Upper lobe of left lung (tissue), 6 donors: ENCODE results near the gene ATP8B1. TPM values are rescaled to one million over a fixed set of nuclear protein-coding genes. Genes with fewer than 3 reads are reported as not detected.

Experiments used
- ATAC-seq, 2 donors: fragments of 200-7000 bp; cut with Tn5 transposase; one replicate each; pipeline ENCODE4 v1.9.1; 2022; ENCODE audit warnings: mild to moderate bottlenecking in 2 of 2, moderate library complexity in 2 of 2; ENCODE audit not compliant: low FRiP score in 2 of 2
- DNase-seq, 2 donors: peaks; one replicate each; pipeline ENCODE4 v3.0.0-alpha.2; 2019 to 2020
- H3K27ac ChIP-seq, 4 donors: fragments of 200-600 bp; sonication (generic); one replicate each; pipeline ENCODE4 v1.5.1; 2016 to 2019
- H3K27me3 ChIP-seq, 4 donors: fragments of 200-600 bp; sonication (generic); one replicate each; pipeline ENCODE4 v1.5.1; 2017 to 2019
- H3K36me3 ChIP-seq, 4 donors: fragments of 200-600 bp; sonication (generic); one replicate each; pipeline ENCODE4 v1.5.1; 2016 to 2019
- H3K4me1 ChIP-seq, 4 donors: fragments of 200-600 bp; sonication (generic); one replicate each; pipeline ENCODE4 v1.5.1; 2018 to 2019
- H3K4me3 ChIP-seq, 4 donors: fragments of 200-600 bp; sonication (generic); one replicate each; pipeline ENCODE4 v1.5.1; 2017 to 2019; ENCODE audit warnings: mild to moderate bottlenecking in 2 of 4, moderate library complexity in 1 of 4
- H3K9me3 ChIP-seq, 4 donors: fragments of 200-600 bp; sonication (generic); one replicate each; pipeline ENCODE4 v1.5.1; 2018 to 2019
- EP300 ChIP-seq, 4 donors: sonication (generic); formaldehyde crosslinking; IDR thresholded peaks; one replicate each; pipeline ENCODE4 v1.5.1; 2017; ENCODE audit warnings: antibody characterized with exemption in 4 of 4, control low read depth in 2 of 4
- POLR2A ChIP-seq, 4 donors: fragments of 450-650 bp; IDR thresholded peaks; one replicate each; pipeline ENCODE4 v1.5.1; 2016 to 2017; ENCODE audit warnings: antibody characterized with exemption in 4 of 4, mild to moderate bottlenecking in 2 of 4
- POLR2AphosphoS5 ChIP-seq, 2 donors: sonication (generic); formaldehyde crosslinking; IDR thresholded peaks; one replicate each; pipeline ENCODE4 v1.5.1; 2017; ENCODE audit warnings: antibody characterized with exemption in 2 of 2
- WGBS, 2 donors: methylation state at CpG; one replicate each; pipeline ENCODE4 v1.1.5; 2017 to 2018; 5-methylcytosine and 5-hydroxymethylcytosine counted together
- total RNA-seq, 6 donors: library from RNA; depleted of rRNA in 4 of 6; stranded (reverse); fragments of >200 nt in 4 of 6; gene quantifications; one replicate each; pipeline versions ENCODE4 v1.1.0 to v1.2.1, GENCODE V29; 2016 to 2021
- TF ChIP-seq, protein P1 (sequence below), 6 experiments: fragments of 450-650 bp in 4 of 6; fragments of 200-600 bp in 2 of 6; sonication (generic) in 2 of 6; IDR thresholded peaks; one replicate each; pipeline ENCODE4 v1.5.1; 2016 to 2019; ENCODE audit warnings: antibody characterized with exemption in 6 of 6
- donor health status: DM: no; HTN: no; CAD: no; lungs with moderate emphysema.
- donor health status: DM: no; HTN: yes; CAD: no; lungs with severe emphysema.

Gene ATP8B1
- total RNA-seq, 6 donors from 2014 or later: 19.6 to 36.5 (median 26.0) TPM

- no peaks in the 10 kb centered on the region for H3K36me3 ChIP-seq
- TF ChIP-seq POLR2AphosphoS5 (IDR thresholded peaks at IDR 0.05) (no peak), POLR2A (IDR thresholded peaks at IDR 0.05) (no peak)
- H3K27me3 ChIP-seq: no peaks in the 10 kb centered on the region
- peaks cover 12 to 22% (median 14%) of the 10 kb centered on the region in 4 donors for H3K4me1 ChIP-seq
- no peak for DNase-seq
- ATAC-seq: no peak
- peak overlapping the region in 1 of 4 donors; percentile 12 for H3K27ac ChIP-seq
- no peak overlapping the region for H3K4me3 ChIP-seq
- 58 to 63% methylated on average over 2 of the region's 2 CpGs for WGBS, 2 donors
- no peaks in the 10 kb centered on the region for H3K9me3 ChIP-seq
Observed at GRCh38 chr18:57631697-57632096, 171.4 kb downstream of the ATP8B1 start.

- no peak for ATAC-seq
- 51 to 60% methylated on average over 12 to 13 of the region's 13 CpGs for WGBS, 2 donors
Observed at GRCh38 chr18:57630754-57631595, 172.1 kb downstream of the ATP8B1 start.

DNA sequence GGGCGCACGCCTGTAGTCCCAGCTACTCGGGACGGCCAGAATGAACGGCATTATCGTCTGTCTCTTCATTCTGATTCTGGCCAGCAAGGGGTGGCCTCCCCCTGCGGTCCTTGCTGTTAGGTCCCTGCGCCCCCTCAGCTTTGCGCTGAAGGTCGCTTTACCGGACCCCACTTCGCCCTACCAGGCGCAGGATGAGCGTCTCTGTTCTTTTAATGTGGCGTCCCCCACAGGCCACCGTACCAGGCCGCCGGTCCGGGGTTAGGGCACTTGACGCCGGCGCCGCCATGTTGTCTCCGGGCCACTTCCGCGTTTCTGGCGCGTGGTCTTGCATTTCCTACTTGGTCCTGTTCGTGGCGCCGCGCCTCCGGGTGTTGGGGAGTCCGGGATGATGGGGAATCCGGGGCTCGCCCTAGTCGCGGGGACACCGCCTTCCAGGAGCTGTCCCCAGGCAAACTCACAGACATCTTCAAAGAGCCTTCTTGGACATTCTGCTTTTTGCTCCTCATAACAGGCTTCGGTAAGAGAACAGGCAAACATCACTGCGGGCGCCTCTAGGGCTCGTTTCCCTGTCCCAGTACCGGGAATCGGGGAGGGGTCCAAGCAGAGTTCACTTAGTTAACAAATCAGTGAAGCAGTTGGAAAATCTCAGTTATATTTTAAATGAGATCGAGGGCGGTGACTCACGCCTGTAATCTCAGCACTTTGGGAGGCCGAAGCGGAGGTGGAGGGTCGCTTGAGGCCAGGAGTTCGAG, 172.9 kb downstream of the ATP8B1 start:
- H3K9me3 ChIP-seq: no peaks in the 10 kb centered on the region
- peak overlapping the region; percentile 65 to 90 (median 86) for H3K27ac ChIP-seq
- ATAC-seq (peak; percentile 98 to 100), DNase-seq (peak; percentile 98 to 99)
- no peaks in the 10 kb centered on the region for H3K27me3 ChIP-seq
- no peaks in the 10 kb centered on the region for H3K36me3 ChIP-seq
- 5% methylated on average over 29 to 51 of the region's 52 CpGs for WGBS, 2 donors
- peak overlapping the region; percentile 58 to 72 (median 64) for H3K4me3 ChIP-seq
- H3K4me1 ChIP-seq: peaks cover 12 to 22% (median 14%) of the 10 kb centered on the region in 4 donors
- TF ChIP-seq POLR2A (IDR thresholded peaks at IDR 0.05): peak in 1 of 4 donors; percentile 43
- peak; percentile 87 to 89 for TF ChIP-seq POLR2AphosphoS5 (IDR thresholded peaks at IDR 0.05)
- TF ChIP-seq EP300 (IDR thresholded peaks at IDR 0.05): peak in 1 of 4 donors; percentile 81
- TF ChIP-seq, protein P1, sequence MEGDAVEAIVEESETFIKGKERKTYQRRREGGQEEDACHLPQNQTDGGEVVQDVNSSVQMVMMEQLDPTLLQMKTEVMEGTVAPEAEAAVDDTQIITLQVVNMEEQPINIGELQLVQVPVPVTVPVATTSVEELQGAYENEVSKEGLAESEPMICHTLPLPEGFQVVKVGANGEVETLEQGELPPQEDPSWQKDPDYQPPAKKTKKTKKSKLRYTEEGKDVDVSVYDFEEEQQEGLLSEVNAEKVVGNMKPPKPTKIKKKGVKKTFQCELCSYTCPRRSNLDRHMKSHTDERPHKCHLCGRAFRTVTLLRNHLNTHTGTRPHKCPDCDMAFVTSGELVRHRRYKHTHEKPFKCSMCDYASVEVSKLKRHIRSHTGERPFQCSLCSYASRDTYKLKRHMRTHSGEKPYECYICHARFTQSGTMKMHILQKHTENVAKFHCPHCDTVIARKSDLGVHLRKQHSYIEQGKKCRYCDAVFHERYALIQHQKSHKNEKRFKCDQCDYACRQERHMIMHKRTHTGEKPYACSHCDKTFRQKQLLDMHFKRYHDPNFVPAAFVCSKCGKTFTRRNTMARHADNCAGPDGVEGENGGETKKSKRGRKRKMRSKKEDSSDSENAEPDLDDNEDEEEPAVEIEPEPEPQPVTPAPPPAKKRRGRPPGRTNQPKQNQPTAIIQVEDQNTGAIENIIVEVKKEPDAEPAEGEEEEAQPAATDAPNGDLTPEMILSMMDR (IDR thresholded peaks at IDR 0.05): peak; percentile 66 to 92 (median 82)

More at GRCh38 chr18:57630754-57631595, 172.1 kb downstream of the ATP8B1 start:
- H3K36me3 ChIP-seq: no peaks in the 10 kb centered on the region
- H3K4me1 ChIP-seq: peaks cover 12 to 22% (median 14%) of the 10 kb centered on the region in 4 donors
- no peaks in the 10 kb centered on the region for H3K27me3 ChIP-seq
- no peaks in the 10 kb centered on the region for H3K9me3 ChIP-seq
- TF ChIP-seq EP300 (IDR thresholded peaks at IDR 0.05) (no peak), POLR2AphosphoS5 (IDR thresholded peaks at IDR 0.05) (no peak), POLR2A (IDR thresholded peaks at IDR 0.05) (no peak)
- TF ChIP-seq, protein P1 (IDR thresholded peaks at IDR 0.05): no peak
- H3K4me3 ChIP-seq: peak overlapping the region; percentile 58 to 72 (median 64)
- DNase-seq: no peak
- peak overlapping the region; percentile 65 to 90 (median 86) for H3K27ac ChIP-seq

DNA sequence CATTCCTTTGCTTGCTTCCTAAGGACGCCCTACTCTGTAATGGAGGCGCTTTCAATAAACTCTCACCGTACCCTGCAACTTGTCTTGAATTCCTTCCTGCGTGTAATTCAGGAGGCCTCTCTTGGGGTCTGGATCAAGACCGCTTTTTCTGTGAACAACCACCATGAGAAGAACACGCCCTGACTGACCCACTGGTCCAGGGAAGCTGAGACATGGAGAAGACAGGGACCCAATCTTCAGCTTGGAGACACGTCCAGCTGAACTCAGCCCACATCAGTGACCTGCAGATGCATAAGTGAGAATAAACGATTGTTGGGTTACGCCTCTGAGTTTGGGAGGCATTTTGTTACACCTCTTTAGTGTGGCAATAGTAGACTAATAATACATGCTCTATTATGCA, 173.7 kb downstream of the ATP8B1 start:
- 94% methylated on average over 9 of the region's 9 CpGs for WGBS, 2 donors
- Histone ChIP-seq H3K4me3 (peak overlapping the region in 3 of 4 donors; percentile 58 to 70 (median 58)), H3K36me3 (no peaks in the 10 kb centered on the region)

More for the DNA sequence above, 173.7 kb downstream of the ATP8B1 start:
- DNase-seq (no peak), ATAC-seq (no peak)
- Histone ChIP-seq H3K9me3 (no peaks in the 10 kb centered on the region), H3K4me1 (peaks cover 12 to 22% (median 14%) of the 10 kb centered on the region in 4 donors), H3K27ac (peak overlapping the region in 3 of 4 donors; percentile 65 to 86 (median 86)), H3K27me3 (no peaks in the 10 kb centered on the region)
- TF ChIP-seq POLR2AphosphoS5 (IDR thresholded peaks at IDR 0.05): no peak
- no peak for TF ChIP-seq POLR2A (IDR thresholded peaks at IDR 0.05)
- no peak for TF ChIP-seq EP300 (IDR thresholded peaks at IDR 0.05)
- TF ChIP-seq, protein P1 (IDR thresholded peaks at IDR 0.05): no peak
